Stimulated activated CD4-positive, alpha-beta T cell treated with anti-CD3 and anti-CD28 coated beads, Interleukin-4, amount 100 ng/mL, for 4 hours (primary cell): Measurements from ENCODE around the gene TRAK1.

Source experiments
- DNase-seq, 2 experiments: peaks; one replicate each; pipeline ENCODE4 v3.0.0-alpha.2; 2020

TRAK1 gene

GRCh38 chr3:42128526-42128925 is 37.4 kb downstream of the TRAK1 start:
- no peak for DNase-seq

DNA sequence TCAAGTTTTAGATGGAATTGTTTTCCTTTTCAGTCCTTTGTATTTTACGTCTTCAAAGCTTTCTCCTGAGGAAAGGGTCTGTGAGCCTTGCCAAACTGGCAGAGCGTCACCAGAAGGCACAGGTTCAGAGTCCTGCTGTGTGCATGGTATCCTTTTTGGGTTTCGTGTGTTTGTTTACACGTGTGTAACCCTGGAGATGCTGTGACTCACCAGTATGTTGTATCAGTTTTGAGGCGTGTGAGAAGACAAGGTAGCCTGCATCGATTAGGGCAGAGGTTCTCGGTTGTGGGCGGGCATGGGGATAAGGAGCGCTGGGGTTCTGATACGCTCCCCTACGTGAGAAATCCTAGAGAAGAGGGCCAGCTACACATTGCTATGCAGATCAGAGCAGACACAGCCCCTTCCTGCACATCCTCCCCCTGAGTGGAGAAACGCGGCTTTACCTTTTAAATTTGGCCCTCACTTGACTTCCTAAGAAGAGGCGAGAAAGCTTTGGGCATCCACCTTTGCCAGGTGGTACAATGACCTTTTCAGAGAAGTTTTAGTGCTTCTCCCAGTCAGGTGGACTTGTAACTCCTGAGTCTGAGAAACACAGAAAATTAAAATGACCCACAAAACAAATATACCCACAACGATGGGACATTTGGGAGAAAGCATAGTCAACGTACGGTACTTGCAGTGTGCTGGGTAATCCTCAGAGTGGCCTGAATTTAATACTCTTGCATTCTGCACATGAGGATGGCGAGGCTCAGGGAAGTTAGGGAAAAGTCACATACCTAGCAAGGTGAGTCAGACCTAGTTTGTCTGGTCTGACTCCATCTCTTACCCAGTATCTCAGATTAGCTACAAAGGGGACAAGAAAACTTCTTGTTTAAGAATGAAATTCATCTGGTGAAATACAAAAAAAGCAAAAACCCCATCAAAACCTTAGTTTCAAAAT is 38.1 kb downstream of the TRAK1 start:
- DNase-seq = no peak

DNA sequence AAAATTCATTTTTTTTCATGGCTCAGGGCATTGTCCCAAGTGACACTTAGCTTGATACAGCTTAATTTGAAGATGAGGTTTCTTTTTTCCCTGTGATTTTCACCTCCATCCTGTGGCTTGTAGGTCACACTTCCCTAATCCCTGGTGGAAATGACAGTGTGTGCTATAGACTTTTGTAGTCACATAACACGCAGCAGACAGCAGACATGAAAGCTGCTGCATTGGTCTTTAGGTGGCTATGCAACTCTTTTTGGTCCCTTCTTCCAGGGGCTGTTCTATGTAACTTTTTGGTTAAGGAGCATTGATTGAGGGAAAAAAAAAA is 38.8 kb downstream of the TRAK1 start:
- DNase-seq = no peak

GRCh38 chr3:42130329-42131070 is 39.3 kb downstream of the TRAK1 start:
- DNase-seq = no peak

DNA sequence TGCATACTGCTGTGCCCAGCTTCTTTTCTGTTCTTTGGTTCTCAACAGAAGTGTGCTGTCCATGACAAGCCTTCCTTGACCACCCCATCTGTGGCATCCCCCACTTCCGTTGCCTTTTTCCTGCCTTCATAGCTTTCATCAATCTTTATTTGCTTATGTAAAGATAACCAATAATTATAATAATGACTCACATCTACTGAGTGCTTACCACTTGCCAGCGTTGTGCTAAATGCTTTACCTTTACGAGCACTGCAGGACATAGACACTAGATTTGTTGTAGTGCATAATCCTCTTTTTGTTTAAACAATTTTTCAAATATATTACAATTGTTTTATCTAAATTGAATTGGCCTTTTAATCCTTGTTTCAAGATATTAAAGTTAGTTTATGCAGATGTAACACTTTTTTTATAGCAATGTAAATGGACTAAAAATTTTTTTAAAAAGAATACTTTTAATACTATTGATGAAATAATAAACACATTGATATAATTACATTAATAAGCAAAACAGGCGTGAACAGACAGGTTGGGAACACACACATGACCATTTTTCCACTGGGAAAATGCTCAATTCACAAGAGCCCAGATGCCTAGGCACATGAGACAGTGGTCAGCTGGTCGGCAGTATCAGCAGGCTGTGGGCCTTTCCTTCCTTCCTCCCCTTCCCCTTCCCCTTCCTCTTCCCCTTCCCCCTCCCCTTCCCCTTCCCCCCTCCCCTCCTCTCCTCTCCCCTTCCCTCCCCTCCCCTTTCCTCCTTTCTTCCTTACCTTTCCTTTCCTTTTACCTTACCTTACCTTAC is 42.5 kb downstream of the TRAK1 start:
- DNase-seq = no peak

GRCh38 chr3:42134867-42135464 is 43.8 kb downstream of the TRAK1 start:
- DNase-seq = no peak

DNA sequence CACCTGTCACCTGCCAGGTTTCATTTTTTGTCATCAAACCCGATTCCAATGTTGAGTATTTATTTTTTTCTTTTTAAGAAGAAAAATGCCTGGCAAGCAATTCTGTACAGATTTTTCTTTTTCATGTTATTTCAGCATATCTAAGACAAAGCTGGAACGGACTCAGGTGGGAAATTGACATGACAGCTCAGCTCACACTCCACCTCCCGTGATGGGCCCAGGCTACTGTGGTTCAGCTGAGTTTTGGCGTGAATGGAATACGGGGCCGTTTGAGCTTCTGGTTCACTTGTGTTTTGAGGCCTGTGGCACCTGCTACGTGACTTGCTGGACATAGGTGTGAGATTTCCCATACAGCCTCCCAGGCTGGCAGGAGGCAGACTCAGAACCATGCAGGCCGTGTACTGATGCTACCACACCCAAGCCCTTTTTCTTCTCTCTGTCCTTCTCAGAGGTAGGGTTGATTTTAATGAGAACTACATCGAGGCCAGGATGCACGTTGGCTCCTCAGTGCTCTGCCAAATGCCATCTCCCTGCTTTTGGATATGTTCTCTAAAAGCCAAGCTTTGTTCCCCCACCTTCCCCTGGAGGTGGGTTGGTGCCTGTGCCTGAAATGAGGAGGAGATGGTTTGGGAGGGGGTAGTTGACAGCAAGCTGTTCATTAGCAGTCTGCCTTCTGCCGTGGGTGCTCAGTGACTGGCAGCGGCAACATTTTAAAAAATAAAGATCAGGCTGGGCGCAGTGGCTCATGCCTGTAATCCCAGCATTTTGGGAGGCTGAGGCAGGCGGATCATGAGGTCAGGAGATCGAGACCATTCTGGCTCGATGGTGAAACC is 48.7 kb downstream of the TRAK1 start:
- DNase-seq = no peak

GRCh38 chr3:42140665-42141203 is 49.6 kb downstream of the TRAK1 start:
- DNase-seq = no peak

DNA sequence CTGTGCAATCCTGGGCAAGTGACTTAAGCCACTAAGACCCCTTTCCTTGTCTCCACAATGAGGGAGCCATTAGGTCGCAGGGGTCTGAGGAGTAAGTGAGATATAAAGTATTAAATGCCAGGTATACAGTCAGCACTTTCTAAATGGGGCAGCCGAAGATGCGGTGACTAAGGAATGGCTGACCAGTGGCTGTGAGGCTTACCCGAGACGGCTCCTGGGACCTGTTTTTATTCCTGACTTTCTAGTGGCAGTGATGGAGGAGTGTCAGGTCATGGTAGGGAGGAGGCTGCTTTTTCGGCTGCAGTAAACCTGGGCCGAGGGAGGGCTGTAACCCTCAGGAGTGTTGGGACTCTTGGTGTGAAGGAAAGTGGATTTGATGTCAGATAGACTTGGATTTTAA is 52.3 kb downstream of the TRAK1 start:
- no peak for DNase-seq

- DNase-seq = no peak
These were observed 53.1 kb downstream of the TRAK1 start for GRCh38 chr3:42144209-42144608.

- DNase-seq = no peak
These were observed 57.1 kb downstream of the TRAK1 start for GRCh38 chr3:42148086-42148848.

DNA sequence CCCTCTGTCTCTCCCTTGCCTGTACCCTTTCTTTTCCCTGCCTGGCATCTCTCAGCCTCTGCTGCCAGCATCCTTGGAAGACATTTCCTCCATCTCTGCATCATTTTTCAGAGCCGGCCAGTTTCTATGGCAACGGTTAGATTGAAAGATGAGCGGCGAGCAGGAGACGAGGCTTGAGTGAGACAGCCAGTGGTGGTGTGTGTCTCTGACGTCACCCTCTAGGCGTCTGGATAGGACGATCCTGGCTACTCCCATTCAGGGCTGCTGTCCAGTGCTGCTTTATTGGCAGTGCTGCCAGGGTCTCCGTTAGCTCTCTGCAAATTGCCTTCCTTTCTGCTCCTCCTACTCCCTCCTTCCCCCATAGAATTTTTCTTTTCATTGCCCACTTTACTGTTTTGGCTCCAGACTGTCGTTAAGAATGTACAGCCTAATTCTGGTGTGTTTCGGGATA is 57.9 kb downstream of the TRAK1 start:
- DNase-seq = no peak

DNA sequence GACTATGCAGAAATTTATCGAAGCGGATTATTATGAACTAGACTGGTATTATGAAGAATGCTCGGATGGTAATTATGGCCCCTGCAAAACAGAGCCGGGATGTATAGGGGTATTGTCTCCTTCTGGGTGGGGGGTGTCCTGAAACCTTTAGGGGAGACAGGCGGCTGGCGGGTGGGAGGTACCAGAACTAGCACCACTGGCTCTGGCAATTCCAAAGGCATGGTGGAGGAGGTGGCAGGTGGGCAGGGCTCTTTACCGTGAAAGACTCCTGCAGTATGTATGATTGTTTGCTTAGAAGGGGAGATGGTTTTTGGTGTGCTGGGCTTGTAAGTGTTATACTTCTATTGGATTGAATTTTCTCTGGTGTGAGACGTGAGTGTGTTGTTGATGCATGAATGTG is 58.4 kb downstream of the TRAK1 start:
- no peak for DNase-seq

DNA sequence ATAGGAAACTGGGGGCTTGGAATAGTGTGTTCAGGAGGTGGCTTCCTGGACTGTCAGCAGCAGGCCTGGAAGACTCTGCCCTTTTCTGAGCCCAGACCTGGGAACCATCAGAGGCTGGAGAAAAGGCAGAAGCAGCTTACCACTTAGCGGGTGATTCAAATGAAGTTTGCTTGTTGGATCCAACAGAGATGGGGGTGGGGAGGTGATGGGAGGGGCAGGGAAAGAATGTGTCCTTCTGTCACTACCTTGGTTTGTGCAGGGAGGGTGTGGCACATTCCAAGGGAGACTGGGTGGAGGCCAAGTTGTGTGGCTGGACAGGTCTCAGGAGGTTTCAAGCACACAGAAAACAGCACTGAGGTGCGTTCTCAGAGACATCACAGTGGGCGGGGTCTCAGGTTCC is 58.8 kb downstream of the TRAK1 start:
- DNase-seq = no peak

DNA sequence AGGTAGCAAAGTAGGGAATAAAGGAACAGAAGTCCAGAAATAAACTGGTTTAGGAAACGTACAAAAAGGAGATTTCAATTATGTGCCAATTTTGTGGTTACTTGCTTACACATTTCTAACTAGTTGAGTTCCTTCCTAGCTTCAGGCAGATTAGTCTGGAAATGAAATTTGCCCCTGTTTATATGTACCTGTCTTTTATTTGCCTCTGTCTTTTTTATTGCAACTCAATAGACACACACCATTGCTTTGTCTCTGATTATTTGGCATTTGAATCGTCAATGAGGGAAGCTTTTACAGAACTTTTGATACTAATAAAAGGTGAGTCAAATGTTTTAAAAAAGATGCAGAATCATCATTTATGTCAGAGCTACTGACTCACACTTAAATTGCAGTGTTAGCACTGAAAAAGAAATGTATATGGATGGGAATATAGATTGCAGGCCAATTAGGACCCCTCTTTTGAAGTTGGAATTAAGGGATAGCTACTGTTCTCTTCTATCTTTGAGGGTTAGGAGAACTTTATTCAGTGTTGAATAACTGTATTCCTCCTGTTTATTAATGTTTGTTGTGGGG is 60.5 kb downstream of the TRAK1 start:
- no peak for DNase-seq

DNA sequence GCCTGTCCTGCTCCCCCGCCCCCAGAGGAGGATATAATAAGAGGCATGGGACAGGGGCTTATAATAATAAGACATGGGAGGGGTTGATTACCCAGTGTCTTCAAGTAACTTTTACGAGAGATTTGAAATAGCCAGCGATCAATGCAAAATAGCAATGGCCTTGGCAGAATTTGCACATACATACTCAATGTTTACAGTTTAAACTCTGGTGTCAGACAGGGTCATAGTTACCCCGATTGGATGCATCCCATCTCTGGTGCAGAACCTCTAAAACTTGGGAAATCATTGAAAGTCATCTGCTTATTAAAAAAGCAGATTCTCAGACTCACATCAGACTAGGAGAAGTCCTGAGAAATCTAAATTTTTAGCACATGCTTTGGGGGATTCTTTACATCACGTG is 61.0 kb downstream of the TRAK1 start:
- no peak for DNase-seq

- no peak for DNase-seq
These were observed 61.9 kb downstream of the TRAK1 start for GRCh38 chr3:42153039-42153438.

GRCh38 chr3:42157540-42158538 is 66.7 kb downstream of the TRAK1 start:
- no peak for DNase-seq

GRCh38 chr3:42159147-42159546 is 68.0 kb downstream of the TRAK1 start:
- no peak for DNase-seq
